ENCODE results near the gene ACTR8. TPM values are rescaled to one million over a fixed set of nuclear protein-coding genes. Genes with fewer than 3 reads are reported as not detected.

ACTR8 gene
- polyA plus RNA-seq, 3 donors: 8.3 to 12.2 (median 10.7) TPM

GRCh38 chr3:53818221-53819162 lies 63.5 kb downstream of the ACTR8 start:
- Histone ChIP-seq H3K4me2 (replicated peaks; ENCODE audit: extremely low read depth, low read length, poor library complexity, severe bottlenecking) (no peak overlapping the region), H3K9me3 (replicated peaks in 1 of 2; ENCODE audit: control insufficient read depth in 1 of 2, insufficient read depth in 1 of 2, low read length in 2 of 2) (no peaks in the 10 kb centered on the region), H3K27me3 (ENCODE audit: control insufficient read depth in 2 of 2, insufficient read depth in 2 of 2, low read length in 2 of 2) (peaks cover 0 to 8% of the 10 kb centered on the region in 2 donors), H3K36me3 (replicated peaks in 1 of 2; ENCODE audit: control insufficient read depth in 1 of 2, insufficient read depth in 2 of 2, low read length in 2 of 2) (no peaks in the 10 kb centered on the region), H4K20me1 (ENCODE audit: insufficient read depth, low read length) (no peaks in the 10 kb centered on the region), H2AFZ (ENCODE audit: insufficient read depth, low read depth, low read length, poor library complexity, severe bottlenecking) (no peak overlapping the region), H3K9ac (ENCODE audit: insufficient read depth, low read length, poor library complexity, severe bottlenecking) (no peak overlapping the region), H3K27ac (ENCODE audit: low read depth in 1 of 2, low read length in 2 of 2) (no peak overlapping the region), H3K4me1 (ENCODE audit: control insufficient read depth in 1 of 2, insufficient read depth in 2 of 2, low read length in 2 of 2) (no peaks in the 10 kb centered on the region), H3K4me3 (replicated peaks in 1 of 3; ENCODE audit: low read depth in 2 of 3, low read length in 3 of 3) (no peak overlapping the region), H3K79me2 (ENCODE audit: insufficient read depth, low read length) (no peaks in the 10 kb centered on the region)
- no peak for TF ChIP-seq CTCF (IDR thresholded peaks at IDR 0.05)
- 81% methylated on average over 13 of the region's 14 CpGs for WGBS (ENCODE audit: insufficient coverage)
- no peak overlapping the region for H3K4me3 Mint-ChIP-seq
- peaks cover 0 to 1% (median 0%) of the 10 kb centered on the region in 7 donors for H3K9me3 Mint-ChIP-seq
- peaks cover 6 to 27% (median 16%) of the 10 kb centered on the region in 3 donors for H3K27me3 Mint-ChIP-seq (ENCODE audit: low read depth in 3 of 3)
- intact Hi-C loops (cut with micrococcal nuclease): no loop called here
- no peaks in the 10 kb centered on the region for H3K36me3 Mint-ChIP-seq
- no peak for DNase-seq
- H3K4me1 Mint-ChIP-seq: no peaks in the 10 kb centered on the region
- H3K27ac Mint-ChIP-seq: peak overlapping the region in 1 of 7 donors; percentile 7

- no peak for DNase-seq
- no peaks in the 10 kb centered on the region for H3K79me2 ChIP-seq (ENCODE audit: insufficient read depth, low read length)
- Mint-ChIP-seq H3K36me3 (no peaks in the 10 kb centered on the region), H3K27me3 (ENCODE audit: low read depth in 3 of 3) (peaks cover 6 to 27% (median 16%) of the 10 kb centered on the region in 3 donors), H3K27ac (no peak overlapping the region), H3K4me3 (no peak overlapping the region), H3K9me3 (peaks cover 0 to 1% (median 0%) of the 10 kb centered on the region in 7 donors), H3K4me1 (no peaks in the 10 kb centered on the region)
- no peak for TF ChIP-seq CTCF (IDR thresholded peaks at IDR 0.05)
- H3K36me3 ChIP-seq (replicated peaks in 1 of 2; ENCODE audit: control insufficient read depth in 1 of 2, insufficient read depth in 2 of 2, low read length in 2 of 2): no peaks in the 10 kb centered on the region
- no peak overlapping the region for H3K4me2 ChIP-seq (replicated peaks; ENCODE audit: extremely low read depth, low read length, poor library complexity, severe bottlenecking)
- H3K4me1 ChIP-seq (ENCODE audit: control insufficient read depth in 1 of 2, insufficient read depth in 2 of 2, low read length in 2 of 2): no peaks in the 10 kb centered on the region
- WGBS (ENCODE audit: insufficient coverage): 65% methylated on average over 17 of the region's 17 CpGs
- H3K4me3 ChIP-seq (replicated peaks in 1 of 3; ENCODE audit: low read depth in 2 of 3, low read length in 3 of 3): no peak overlapping the region
- intact Hi-C loops (cut with micrococcal nuclease): no loop called here
- no peak overlapping the region for H2AFZ ChIP-seq (ENCODE audit: insufficient read depth, low read depth, low read length, poor library complexity, severe bottlenecking)
- H3K27ac ChIP-seq (ENCODE audit: low read depth in 1 of 2, low read length in 2 of 2): no peak overlapping the region
- H3K9me3 ChIP-seq (replicated peaks in 1 of 2; ENCODE audit: control insufficient read depth in 1 of 2, insufficient read depth in 1 of 2, low read length in 2 of 2): no peaks in the 10 kb centered on the region
- no peak overlapping the region for H3K9ac ChIP-seq (ENCODE audit: insufficient read depth, low read length, poor library complexity, severe bottlenecking)
- no peaks in the 10 kb centered on the region for H4K20me1 ChIP-seq (ENCODE audit: insufficient read depth, low read length)
- peaks cover 0 to 8% of the 10 kb centered on the region in 2 donors for H3K27me3 ChIP-seq (ENCODE audit: control insufficient read depth in 2 of 2, insufficient read depth in 2 of 2, low read length in 2 of 2)
These were observed 64.1 kb downstream of the ACTR8 start for GRCh38 chr3:53817809-53818208.

All from CD14-positive monocyte (primary cell).